ENCODE data around the gene OGFR.

OGFR gene

DNA sequence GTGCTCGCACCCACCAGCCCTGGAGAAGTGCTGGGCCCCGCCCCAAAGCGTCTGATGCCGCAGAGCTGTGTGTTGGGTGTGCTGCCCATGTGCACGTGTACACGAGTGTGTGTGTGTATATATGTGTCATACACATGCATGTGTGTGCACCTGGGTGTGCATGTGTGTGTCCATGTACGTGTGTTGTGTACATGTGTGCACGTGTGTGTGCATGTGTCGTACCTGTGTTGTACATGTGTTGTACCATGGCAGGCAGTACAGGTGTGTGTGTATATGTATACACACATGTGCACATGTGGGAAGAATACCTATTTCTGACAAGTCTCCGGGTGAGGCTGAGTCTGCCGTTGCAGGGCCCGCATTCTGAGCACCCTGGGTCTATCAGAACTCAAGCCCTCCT is 14.6 kb upstream of the OGFR start:
- no peaks in the 10 kb centered on the region for H3K36me3 Mint-ChIP-seq
- peaks cover 24% of the 10 kb centered on the region for H3K4me1 Mint-ChIP-seq
- H3K4me3 Mint-ChIP-seq = no peak overlapping the region
- no peaks in the 10 kb centered on the region for H3K27me3 Mint-ChIP-seq
- H3K9me3 Mint-ChIP-seq = no peaks in the 10 kb centered on the region
- no peak overlapping the region for H3K27ac Mint-ChIP-seq

DNA sequence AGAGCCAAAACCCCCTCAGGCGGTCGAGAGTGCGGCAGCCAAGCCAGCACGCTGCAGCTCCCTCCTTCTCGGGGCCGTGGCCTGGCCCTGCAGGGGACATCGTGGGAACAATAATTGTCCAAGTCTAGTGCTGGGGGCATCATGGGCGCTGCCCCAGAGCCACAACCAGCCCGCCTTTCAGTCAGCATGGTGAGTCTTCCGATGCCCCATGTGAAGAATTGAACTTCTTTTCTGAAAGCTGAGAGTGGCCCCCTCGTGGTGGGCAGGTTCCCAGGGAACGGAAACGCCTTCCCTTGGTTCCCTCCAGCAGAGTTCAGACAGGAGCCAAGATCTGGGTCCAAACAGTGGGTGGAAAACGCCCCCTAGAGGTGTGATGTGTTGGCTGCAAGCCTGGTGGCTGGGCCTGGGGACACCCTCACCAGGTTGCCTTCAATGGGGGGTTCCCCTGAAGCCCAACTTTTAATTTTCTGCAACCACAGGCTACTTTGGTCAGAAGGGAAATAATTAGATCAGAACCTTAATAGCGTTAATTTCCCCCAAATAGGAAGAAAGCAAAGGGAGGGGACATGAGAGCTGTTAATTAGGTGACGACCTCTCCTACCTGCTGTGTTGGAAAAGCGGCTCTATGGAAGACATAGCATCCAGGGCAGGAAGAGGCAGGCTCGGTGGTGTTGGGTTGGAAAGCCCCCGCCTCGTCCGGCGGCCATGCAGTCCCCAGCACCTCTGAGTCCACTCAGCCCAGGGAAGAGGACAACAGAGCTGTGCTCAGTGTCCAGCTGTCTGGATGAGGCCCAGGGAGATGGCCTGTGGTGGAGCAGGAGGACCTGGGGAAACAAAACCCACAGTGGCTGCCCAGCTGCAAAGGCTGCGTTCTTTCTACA is 13.1 kb upstream of the OGFR start:
- H3K4me3 Mint-ChIP-seq = no peak overlapping the region
- no peaks in the 10 kb centered on the region for H3K36me3 Mint-ChIP-seq
- H3K4me1 Mint-ChIP-seq = peaks cover 27% of the 10 kb centered on the region
- no peaks in the 10 kb centered on the region for H3K9me3 Mint-ChIP-seq
- H3K27ac Mint-ChIP-seq = no peak overlapping the region
- H3K27me3 Mint-ChIP-seq = no peaks in the 10 kb centered on the region

DNA sequence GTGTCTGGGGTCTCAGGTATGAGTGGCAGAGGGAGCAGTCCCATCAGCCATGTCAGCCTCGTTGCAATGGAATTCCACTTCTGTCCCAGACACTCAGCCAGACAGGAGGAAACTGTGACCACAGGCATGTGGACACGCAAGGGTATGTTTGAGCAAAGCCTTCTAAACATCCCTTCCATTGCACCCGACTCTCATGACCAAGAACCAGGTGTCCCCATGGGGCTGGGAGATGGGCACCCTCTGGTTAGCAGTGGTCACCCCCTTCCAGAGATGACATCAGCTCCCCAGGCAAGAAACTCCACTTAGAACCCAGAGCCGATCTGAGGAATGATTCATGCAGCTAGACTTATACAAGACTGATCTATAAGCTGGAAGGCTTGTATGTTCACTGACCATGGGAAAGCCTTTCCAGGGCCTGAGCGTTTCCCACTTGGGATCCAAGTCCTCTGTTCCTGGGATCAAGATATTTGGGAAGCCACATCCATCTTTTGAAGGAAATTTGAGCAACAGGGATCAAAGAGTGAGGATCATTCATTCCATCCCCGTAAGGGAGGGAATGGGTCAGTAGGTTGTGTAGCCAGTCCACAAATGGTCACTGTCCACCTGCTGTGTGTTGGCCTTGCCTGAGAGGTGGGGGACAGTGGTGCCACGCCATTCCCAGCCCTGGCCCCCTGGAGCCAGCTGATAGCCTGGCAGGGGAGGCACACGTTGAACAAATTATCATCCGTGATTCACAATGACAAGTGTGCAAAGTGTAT is 12.3 kb upstream of the OGFR start:
- H3K9me3 Mint-ChIP-seq = no peaks in the 10 kb centered on the region
- H3K27ac Mint-ChIP-seq = peak overlapping the region; percentile 38
- H3K27me3 Mint-ChIP-seq = no peaks in the 10 kb centered on the region
- no peaks in the 10 kb centered on the region for H3K36me3 Mint-ChIP-seq
- H3K4me1 Mint-ChIP-seq = peaks cover 31% of the 10 kb centered on the region
- H3K4me3 Mint-ChIP-seq = peak overlapping the region; percentile 19

DNA sequence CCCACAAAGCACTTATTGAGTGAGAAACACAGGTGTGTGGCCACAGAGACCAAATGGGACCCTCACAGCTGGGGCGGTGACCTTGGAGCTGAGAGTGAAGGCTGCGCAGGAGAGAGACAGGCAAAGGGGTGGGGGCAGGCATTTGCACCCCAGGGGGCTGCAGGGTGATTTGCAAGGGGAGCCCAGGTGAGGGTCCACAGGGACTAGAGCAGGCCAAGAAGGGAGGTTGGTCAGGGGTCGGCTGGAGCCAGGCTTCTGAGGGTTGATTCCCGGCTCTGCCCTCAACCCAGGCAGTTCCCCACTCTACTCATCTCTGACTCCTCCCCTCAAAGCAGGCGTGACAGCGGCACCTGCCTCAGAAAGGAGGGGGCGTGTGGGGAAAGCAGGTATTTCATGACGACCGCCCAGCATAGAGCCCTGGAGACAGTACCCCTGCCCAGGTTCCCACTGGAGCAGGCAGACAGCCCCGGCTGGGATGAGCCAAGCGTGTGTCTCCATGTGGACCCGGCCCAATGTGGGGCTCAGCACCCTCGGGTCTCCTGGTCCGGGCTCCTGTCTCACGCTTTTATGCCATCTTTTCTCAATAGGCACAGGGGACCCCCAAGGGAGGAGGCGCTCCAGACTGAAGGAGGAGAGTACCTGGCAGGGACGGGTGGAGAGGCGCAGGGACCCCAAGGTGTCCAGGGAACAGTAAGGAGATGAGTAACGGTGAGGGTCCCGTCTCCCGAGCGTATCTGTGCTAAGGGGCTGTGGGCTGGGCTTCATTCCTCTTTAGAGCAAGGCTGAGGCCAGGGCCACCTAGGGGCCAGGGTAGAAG is 11.5 kb upstream of the OGFR start:
- H3K36me3 Mint-ChIP-seq = peaks cover 1% of the 10 kb centered on the region
- peak overlapping the region; percentile 38 for H3K27ac Mint-ChIP-seq
- H3K4me1 Mint-ChIP-seq = peaks cover 36% of the 10 kb centered on the region
- H3K4me3 Mint-ChIP-seq = peak overlapping the region; percentile 86
- no peaks in the 10 kb centered on the region for H3K9me3 Mint-ChIP-seq
- no peaks in the 10 kb centered on the region for H3K27me3 Mint-ChIP-seq

DNA sequence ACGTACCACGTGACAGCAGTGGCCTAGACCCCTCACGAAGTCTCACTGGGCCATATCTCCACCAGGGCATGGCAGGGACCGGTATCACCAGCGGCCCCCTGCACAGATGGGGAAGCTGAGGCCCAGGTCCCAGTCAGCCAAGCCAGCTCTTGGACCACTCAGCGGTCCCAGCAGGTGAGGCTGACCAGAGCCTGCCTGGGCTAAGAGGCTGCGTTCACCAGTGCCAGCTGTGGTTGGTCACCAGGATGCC is 11.0 kb upstream of the OGFR start:
- Mint-ChIP-seq H3K27me3 (no peaks in the 10 kb centered on the region), H3K4me3 (peak overlapping the region; percentile 86), H3K36me3 (peaks cover 1% of the 10 kb centered on the region), H3K4me1 (peaks cover 41% of the 10 kb centered on the region), H3K27ac (peak overlapping the region; percentile 81), H3K9me3 (no peaks in the 10 kb centered on the region)

DNA sequence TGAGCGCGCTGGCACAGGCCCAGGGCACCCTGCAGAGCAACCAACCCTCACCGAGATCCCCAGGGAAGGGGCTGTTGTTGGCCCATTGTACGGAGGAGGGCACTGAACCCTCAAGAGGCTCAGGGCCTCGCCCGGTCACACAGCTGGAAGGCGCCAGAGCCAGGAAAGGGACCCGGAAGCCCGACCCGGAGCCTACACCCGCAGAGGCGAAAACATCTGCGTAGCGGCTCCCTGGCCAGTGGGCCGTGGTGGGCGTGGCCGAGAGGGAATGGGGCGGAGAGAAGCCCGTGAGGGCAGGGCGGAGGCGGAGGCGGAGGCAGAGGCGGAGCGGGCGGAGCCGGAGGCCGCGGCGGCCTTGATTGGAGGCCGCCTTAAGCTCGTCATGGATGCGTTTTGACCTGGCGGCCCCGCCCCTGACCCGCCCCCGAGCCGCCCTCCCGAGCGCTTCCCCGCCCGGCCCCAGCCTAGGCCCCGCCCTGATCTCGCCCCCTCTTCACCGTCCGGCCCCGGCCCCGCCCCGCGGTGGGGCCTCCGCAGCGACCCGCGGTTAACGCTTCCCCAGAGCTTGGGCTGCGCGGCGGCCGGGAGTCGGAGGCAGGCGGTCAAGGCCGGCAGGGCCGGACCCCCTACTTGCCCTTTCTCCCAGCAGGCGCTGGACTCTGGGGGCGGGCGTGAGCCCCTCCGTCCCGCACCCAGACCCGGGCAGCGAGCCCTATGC is 10.5 kb upstream of the OGFR start:
- no peaks in the 10 kb centered on the region for H3K27me3 Mint-ChIP-seq
- peak overlapping the region; percentile 85 for H3K27ac Mint-ChIP-seq
- H3K36me3 Mint-ChIP-seq = peaks cover 1% of the 10 kb centered on the region
- H3K4me1 Mint-ChIP-seq = peaks cover 42% of the 10 kb centered on the region
- no peaks in the 10 kb centered on the region for H3K9me3 Mint-ChIP-seq
- peak overlapping the region; percentile 86 for H3K4me3 Mint-ChIP-seq

DNA sequence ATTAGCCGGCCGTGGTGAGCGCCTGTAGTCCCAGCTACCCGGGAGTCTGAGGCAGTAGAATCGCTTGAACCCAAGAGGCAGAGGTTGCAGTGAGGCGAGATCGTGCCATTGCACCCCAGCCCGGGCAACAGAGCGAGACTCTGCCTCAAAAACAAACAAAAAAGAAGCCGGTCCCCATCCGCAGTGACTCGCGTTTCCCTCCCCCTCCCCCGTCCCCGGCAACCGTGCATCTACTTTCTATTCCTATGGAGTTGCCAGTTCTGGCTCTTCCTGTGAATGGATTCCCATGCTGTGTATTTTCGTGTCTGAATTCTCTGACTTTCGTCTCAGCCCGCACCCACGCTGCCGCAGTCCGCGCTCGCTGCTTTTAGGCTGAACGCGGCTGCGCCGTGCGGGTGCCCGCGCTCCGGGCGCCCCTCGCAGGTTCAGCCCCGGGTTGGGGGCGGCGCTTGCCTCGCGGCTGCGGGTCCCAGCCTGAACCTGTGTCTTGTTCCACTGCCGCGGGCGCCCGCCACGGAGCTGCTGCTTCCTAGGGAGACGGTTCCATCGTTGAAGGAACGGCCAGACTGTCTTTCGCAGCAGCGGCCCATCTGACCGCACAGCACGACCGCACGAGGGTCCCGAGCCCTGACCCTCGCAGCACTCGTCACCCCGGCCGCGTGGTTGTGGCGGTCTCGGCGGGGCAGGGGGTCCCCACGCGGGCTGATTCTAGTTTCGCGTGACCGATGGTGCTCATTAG is 9.4 kb upstream of the OGFR start:
- no peaks in the 10 kb centered on the region for H3K9me3 Mint-ChIP-seq
- H3K4me1 Mint-ChIP-seq = peaks cover 42% of the 10 kb centered on the region
- H3K27ac Mint-ChIP-seq = peak overlapping the region; percentile 85
- peaks cover 1% of the 10 kb centered on the region for H3K36me3 Mint-ChIP-seq
- peak overlapping the region; percentile 86 for H3K4me3 Mint-ChIP-seq
- no peaks in the 10 kb centered on the region for H3K27me3 Mint-ChIP-seq

DNA sequence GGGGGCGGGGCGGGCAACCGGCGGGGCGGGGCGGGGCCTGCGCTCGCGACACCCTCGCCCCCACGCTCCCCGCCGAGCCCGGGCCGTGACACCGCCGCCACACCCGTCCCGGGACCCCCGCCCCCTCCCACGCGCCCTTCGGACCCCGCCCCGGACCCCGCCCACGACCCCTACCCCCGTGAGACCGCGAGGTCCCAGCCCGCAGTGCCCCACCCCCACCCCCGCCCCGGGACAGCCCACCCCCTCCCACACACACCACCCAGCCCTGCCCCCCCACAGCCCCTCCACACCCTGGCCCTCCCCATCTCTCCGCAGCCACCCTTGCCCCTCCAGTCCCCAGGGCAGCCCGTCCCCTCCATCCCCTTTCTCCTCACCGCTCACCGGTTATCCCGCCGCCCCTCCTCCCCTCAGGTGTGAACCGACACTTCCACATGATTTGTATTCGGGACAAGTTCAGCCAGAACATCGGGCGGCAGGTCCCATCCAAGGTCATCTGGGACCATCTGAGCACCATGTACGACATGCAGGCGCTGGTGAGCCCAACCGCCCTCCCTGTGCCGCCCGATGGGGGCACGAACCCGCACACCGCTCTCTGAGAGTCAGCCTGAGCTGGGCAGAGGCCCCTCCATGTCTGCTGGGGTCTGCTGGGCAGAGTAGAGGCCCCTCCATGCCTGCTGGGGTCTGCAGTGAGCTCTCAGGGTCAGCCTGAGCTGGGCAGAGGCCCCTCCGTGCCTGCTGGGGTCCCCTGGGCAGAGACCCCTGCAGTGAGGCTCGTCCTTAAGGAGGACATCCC is 7.7 kb upstream of the OGFR start:
- no peaks in the 10 kb centered on the region for H3K9me3 Mint-ChIP-seq
- peak overlapping the region; percentile 84 for H3K27ac Mint-ChIP-seq
- peak overlapping the region; percentile 78 for H3K4me3 Mint-ChIP-seq
- peaks cover 34% of the 10 kb centered on the region for H3K4me1 Mint-ChIP-seq
- H3K27me3 Mint-ChIP-seq = no peaks in the 10 kb centered on the region
- peaks cover 1% of the 10 kb centered on the region for H3K36me3 Mint-ChIP-seq

DNA sequence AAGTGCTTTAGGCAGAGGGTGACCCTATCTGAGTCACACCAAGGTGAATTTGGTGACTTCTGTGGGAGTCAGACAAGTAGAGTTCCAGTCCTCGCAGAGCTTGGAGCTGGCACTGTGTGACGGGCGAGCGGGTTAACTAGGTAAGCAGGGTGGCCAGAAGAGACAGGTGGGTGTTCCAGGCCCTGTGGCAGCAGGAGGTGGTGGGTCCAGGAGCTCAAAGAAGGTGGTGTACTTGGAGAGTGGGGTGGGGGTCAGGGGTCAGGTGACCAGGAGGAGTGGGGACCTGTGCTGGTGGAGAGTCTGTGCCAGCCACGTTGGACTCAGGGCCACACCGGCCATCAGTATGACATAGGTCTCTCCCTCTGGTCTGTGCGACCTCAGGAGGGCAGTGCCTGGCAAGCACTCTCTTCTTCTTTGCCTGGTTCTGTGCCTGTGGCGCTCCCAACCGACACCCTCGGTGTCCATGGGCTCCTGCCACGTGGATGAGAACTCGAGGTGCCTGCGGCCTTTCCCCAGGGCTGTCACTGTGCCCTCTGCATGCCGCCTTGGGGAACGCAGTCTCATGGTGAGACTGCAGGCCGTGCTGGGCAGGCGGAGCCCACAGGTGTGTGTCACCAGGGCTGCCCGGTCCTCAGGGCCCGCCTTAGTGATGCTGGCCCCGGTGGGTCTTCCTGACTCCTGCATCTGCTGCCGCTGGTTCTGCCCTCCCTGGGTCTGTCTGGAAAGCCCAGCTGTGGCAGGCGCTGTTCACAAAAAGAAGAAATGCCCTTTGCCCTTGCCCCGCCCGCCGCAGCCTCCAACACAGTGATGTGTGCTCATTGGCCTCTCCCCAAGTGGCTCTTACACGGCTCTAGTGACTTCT is 6.7 kb upstream of the OGFR start:
- Mint-ChIP-seq H3K36me3 (peaks cover 1% of the 10 kb centered on the region), H3K27me3 (no peaks in the 10 kb centered on the region), H3K9me3 (no peaks in the 10 kb centered on the region), H3K4me3 (peak overlapping the region; percentile 78), H3K4me1 (peaks cover 27% of the 10 kb centered on the region), H3K27ac (peak overlapping the region; percentile 93)

DNA sequence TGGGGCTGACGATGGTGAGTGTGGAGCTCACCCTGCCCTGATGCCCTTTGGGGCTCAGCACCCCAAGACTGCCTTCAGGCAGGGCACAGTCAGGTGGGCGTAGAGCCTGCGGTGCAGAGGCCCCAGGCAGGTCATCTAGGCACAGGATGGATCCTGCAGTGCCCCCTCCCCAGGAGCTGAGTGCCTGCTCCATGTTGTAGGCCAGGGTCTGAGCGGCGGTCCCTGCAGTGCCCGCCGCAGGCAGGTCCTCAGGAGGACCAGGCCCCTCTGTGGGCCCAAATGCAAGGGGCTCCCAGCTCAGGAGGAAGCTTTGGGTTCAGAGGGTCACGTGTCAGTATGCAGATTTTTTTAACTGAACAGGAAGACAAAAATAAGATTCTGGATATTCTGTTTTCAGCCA is 5.6 kb upstream of the OGFR start:
- no peaks in the 10 kb centered on the region for H3K27me3 Mint-ChIP-seq
- H3K4me3 Mint-ChIP-seq = no peak overlapping the region
- no peaks in the 10 kb centered on the region for H3K9me3 Mint-ChIP-seq
- peaks cover 22% of the 10 kb centered on the region for H3K4me1 Mint-ChIP-seq
- no peak overlapping the region for H3K27ac Mint-ChIP-seq
- H3K36me3 Mint-ChIP-seq = peaks cover 1% of the 10 kb centered on the region

DNA sequence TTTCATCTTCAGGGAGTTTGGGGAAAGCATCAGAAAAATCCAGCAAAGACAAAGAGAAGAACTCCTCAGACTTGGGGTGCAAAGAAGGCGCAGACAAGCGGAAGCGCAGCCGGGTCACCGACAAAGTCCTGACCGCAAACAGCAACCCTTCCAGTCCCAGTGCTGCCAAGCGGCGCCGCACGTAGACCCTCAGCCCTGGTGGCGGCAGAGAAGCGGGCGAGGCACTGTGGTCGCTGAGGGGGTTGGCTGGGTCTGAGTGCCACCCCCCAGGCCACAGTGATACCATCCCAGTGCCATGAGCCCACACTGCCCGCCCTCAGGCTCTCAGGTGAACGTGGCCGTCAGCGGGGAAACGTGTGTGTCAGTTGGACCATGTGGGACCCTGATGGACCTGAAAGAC is 5.2 kb upstream of the OGFR start:
- Mint-ChIP-seq H3K9me3 (no peaks in the 10 kb centered on the region), H3K27ac (no peak overlapping the region), H3K4me1 (peaks cover 25% of the 10 kb centered on the region), H3K27me3 (no peaks in the 10 kb centered on the region), H3K36me3 (peaks cover 1% of the 10 kb centered on the region), H3K4me3 (no peak overlapping the region)

DNA sequence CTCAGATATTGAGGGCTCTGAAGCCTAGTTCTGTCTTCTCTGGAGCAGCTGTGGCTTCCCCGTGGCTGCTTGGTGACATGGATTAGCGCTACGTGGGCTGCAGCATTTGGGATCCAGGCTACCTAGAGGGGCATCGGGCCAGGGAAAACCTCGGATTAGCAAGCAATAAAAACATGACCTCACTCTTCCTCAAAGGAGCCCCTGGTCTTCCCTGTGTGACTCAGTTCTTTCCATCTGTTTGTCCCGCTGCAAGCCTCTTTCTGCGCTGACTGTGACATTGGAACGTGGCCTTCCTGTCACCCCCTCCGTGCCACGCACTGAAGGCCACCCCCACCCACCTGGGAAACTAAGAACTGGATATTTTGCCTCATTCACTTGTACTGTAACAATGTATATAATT is 4.8 kb upstream of the OGFR start:
- H3K36me3 Mint-ChIP-seq = peaks cover 1% of the 10 kb centered on the region
- no peak overlapping the region for H3K4me3 Mint-ChIP-seq
- no peaks in the 10 kb centered on the region for H3K27me3 Mint-ChIP-seq
- no peak overlapping the region for H3K27ac Mint-ChIP-seq
- H3K4me1 Mint-ChIP-seq = peaks cover 25% of the 10 kb centered on the region
- no peaks in the 10 kb centered on the region for H3K9me3 Mint-ChIP-seq
